NT2/D1 (cell line): Measurements from ENCODE around the gene SYT6.
"Not testable (repeated sequence)": the region's sequence is repeated elsewhere in the genome, so short reads cannot be mapped to it uniquely, and the experiment has no call there.

Experiments used
- DNase-seq: peaks from one replicate; pipeline ENCODE4 v3.0.0-alpha.2; 2011; ENCODE audit warnings: low read depth, low spot score
- H3K27me3 ChIP-seq: 2 replicates; pipeline ENCODE4 v1.6.0; 2011; ENCODE audit warnings: mild to moderate bottlenecking; ENCODE audit not compliant: insufficient read length, insufficient read depth
- H3K36me3 ChIP-seq: 2 replicates; pipeline ENCODE4 v1.6.1; 2011; ENCODE audit warnings: mild to moderate bottlenecking, low read length, mixed read lengths; ENCODE audit not compliant: insufficient read depth, insufficient read length
- H3K4me1 ChIP-seq: 2 replicates; pipeline ENCODE4 v1.5.1; 2011; ENCODE audit not compliant: insufficient read depth, insufficient read length
- H3K4me3 ChIP-seq: 2 replicates; pipeline ENCODE4 v1.5.1; 2011; ENCODE audit warnings: low read depth; ENCODE audit not compliant: insufficient read length
- H3K9ac ChIP-seq: 2 replicates; pipeline ENCODE4 v1.6.0; 2011; ENCODE audit warnings: low read depth; ENCODE audit not compliant: insufficient read length
- H3K9me3 ChIP-seq: 2 replicates; pipeline ENCODE4 v1.5.1; 2011; ENCODE audit warnings: mild to moderate bottlenecking, low read length; ENCODE audit not compliant: insufficient read depth
- SUZ12 ChIP-seq: IDR thresholded peaks from 2 replicates; pipeline ENCODE4 v1.6.1; 2011; ENCODE audit not compliant: insufficient read length, insufficient read depth; ENCODE audit errors: extremely low read depth
- YY1 ChIP-seq: IDR thresholded peaks from 2 replicates; pipeline ENCODE4 v1.6.1; 2011; ENCODE audit not compliant: insufficient read length, insufficient read depth
- ZNF274 ChIP-seq: IDR thresholded peaks from 2 replicates; pipeline ENCODE4 v1.6.1; 2011; ENCODE audit warnings: mild to moderate bottlenecking, low read depth, low read length

SYT6 gene

GRCh38 chr1:114075546-114076242, 78.0 kb downstream of the SYT6 start:
- H3K4me3 ChIP-seq = no peak overlapping the region

GRCh38 chr1:114075105-114075504, 78.6 kb downstream of the SYT6 start:
- DNase-seq = peak; percentile 48
- Histone ChIP-seq H3K9ac (peak overlapping the region; percentile 14), H3K9me3 (peaks cover 7% of the 10 kb centered on the region), H3K4me1 (peaks cover 28% of the 10 kb centered on the region), H3K27me3 (no peaks in the 10 kb centered on the region), H3K36me3 (no peaks in the 10 kb centered on the region), H3K4me3 (no peak overlapping the region)
- no peak for TF ChIP-seq YY1
- TF ChIP-seq SUZ12 = no peak

More at GRCh38 chr1:114075546-114076242, 78.0 kb downstream of the SYT6 start:
- Histone ChIP-seq H3K9me3 (peaks cover 3% of the 10 kb centered on the region; the same call in 1 of the 2 replicates), H3K36me3 (no peaks in the 10 kb centered on the region), H3K9ac (peak overlapping the region; percentile 37), H3K27me3 (no peaks in the 10 kb centered on the region), H3K4me1 (peaks cover 31% of the 10 kb centered on the region)
- TF ChIP-seq SUZ12 (no peak), YY1 (no peak), ZNF274 (no peak)
- peak; percentile 89 for DNase-seq

- Histone ChIP-seq H3K4me1 (peaks cover 15% of the 10 kb centered on the region), H3K9ac (no peak overlapping the region), H3K36me3 (no peaks in the 10 kb centered on the region), H3K27me3 (no peaks in the 10 kb centered on the region), H3K4me3 (no peak overlapping the region), H3K9me3 (peaks cover 12% of the 10 kb centered on the region)
- TF ChIP-seq ZNF274 (no peak), SUZ12 (no peak)
- DNase-seq = no peak
These were observed 81.4 kb downstream of the SYT6 start for GRCh38 chr1:114072246-114072645.

- not testable (repeated sequence) for H3K27me3 ChIP-seq, H3K9ac ChIP-seq
These were observed 83.9 kb downstream of the SYT6 start for GRCh38 chr1:114069762-114070161.

GRCh38 chr1:114068684-114069083, 85.0 kb downstream of the SYT6 start:
- H3K27me3 ChIP-seq, DNase-seq, H3K4me1 ChIP-seq, H3K36me3 ChIP-seq, H3K4me3 ChIP-seq, H3K9ac ChIP-seq: not testable (repeated sequence)
- peaks cover 12% of the 10 kb centered on the region for H3K9me3 ChIP-seq

More at GRCh38 chr1:114069762-114070161, 83.9 kb downstream of the SYT6 start:
- DNase-seq, H3K4me3 ChIP-seq, H3K36me3 ChIP-seq, H3K4me1 ChIP-seq: not testable (repeated sequence)
- peaks cover 12% of the 10 kb centered on the region for H3K9me3 ChIP-seq

GRCh38 chr1:114065671-114066070, 88.0 kb downstream of the SYT6 start:
- H3K9ac ChIP-seq, H3K27me3 ChIP-seq, H3K4me3 ChIP-seq, H3K4me1 ChIP-seq, DNase-seq, H3K36me3 ChIP-seq: not testable (repeated sequence)
- H3K9me3 ChIP-seq = peaks cover 24% of the 10 kb centered on the region

GRCh38 chr1:114063544-114063943, 90.1 kb downstream of the SYT6 start:
- TF ChIP-seq YY1 (no peak), ZNF274 (no peak), SUZ12 (no peak)
- Histone ChIP-seq H3K9me3 (peaks cover 27% of the 10 kb centered on the region), H3K4me3 (no peak overlapping the region), H3K9ac (no peak overlapping the region), H3K27me3 (no peaks in the 10 kb centered on the region), H3K36me3 (no peaks in the 10 kb centered on the region), H3K4me1 (no peaks in the 10 kb centered on the region)
- no peak for DNase-seq

- no peak for DNase-seq
These were observed 91.1 kb downstream of the SYT6 start for GRCh38 chr1:114062477-114063099.

More at GRCh38 chr1:114062477-114063099, 91.1 kb downstream of the SYT6 start:
- Histone ChIP-seq H3K36me3 (no peaks in the 10 kb centered on the region), H3K9ac (no peak overlapping the region), H3K9me3 (peaks cover 27% of the 10 kb centered on the region), H3K4me1 (no peaks in the 10 kb centered on the region), H3K4me3 (no peak overlapping the region), H3K27me3 (no peaks in the 10 kb centered on the region)
- TF ChIP-seq SUZ12 = no peak
- no peak for TF ChIP-seq ZNF274
- no peak for TF ChIP-seq YY1
